ENCODE results near the gene AVPR2.

The AVPR2 gene

GRCh38 chrX:153863251-153863991 is 41.1 kb upstream of the AVPR2 start:
- TF ChIP-seq CTCF (IDR thresholded peaks at IDR 0.05; ENCODE audit: low read depth, low read length): no peak
- H3K4me3 ChIP-seq (ENCODE audit: low read depth, low read length): no peak overlapping the region

GRCh38 chrX:153864101-153864500 is 40.4 kb upstream of the AVPR2 start:
- no peak for TF ChIP-seq CTCF (IDR thresholded peaks at IDR 0.05; ENCODE audit: low read depth, low read length)

GRCh38 chrX:153864561-153865320 is 39.7 kb upstream of the AVPR2 start:
- H3K4me3 ChIP-seq (ENCODE audit: low read depth, low read length): no peak overlapping the region
- no peak for TF ChIP-seq CTCF (IDR thresholded peaks at IDR 0.05; ENCODE audit: low read depth, low read length)

More at GRCh38 chrX:153864101-153864500, 40.4 kb upstream of the AVPR2 start:
- H3K4me3 ChIP-seq (ENCODE audit: low read depth, low read length): no peak overlapping the region

GRCh38 chrX:153865321-153865580 is 39.2 kb upstream of the AVPR2 start:
- no peak for TF ChIP-seq CTCF (IDR thresholded peaks at IDR 0.05; ENCODE audit: low read depth, low read length)
- H3K4me3 ChIP-seq (ENCODE audit: low read depth, low read length): no peak overlapping the region

- TF ChIP-seq CTCF (IDR thresholded peaks at IDR 0.05; ENCODE audit: low read depth, low read length): no peak
Measured at GRCh38 chrX:153865685-153866084, 38.8 kb upstream of the AVPR2 start.

GRCh38 chrX:153866302-153867019 is 38.0 kb upstream of the AVPR2 start:
- no peak for TF ChIP-seq CTCF (IDR thresholded peaks at IDR 0.05; ENCODE audit: low read depth, low read length)
- H3K4me3 ChIP-seq (ENCODE audit: low read depth, low read length): no peak overlapping the region

More at GRCh38 chrX:153865685-153866084, 38.8 kb upstream of the AVPR2 start:
- no peak overlapping the region for H3K4me3 ChIP-seq (ENCODE audit: low read depth, low read length)

GRCh38 chrX:153867139-153867538 is 37.3 kb upstream of the AVPR2 start:
- H3K4me3 ChIP-seq (ENCODE audit: low read depth, low read length): no peak overlapping the region
- TF ChIP-seq CTCF (IDR thresholded peaks at IDR 0.05; ENCODE audit: low read depth, low read length): no peak

Data from WI38 (cell line).